Stimulated activated CD4-positive, alpha-beta T cell treated with anti-CD3 and anti-CD28 coated beads, Interleukin-1b, Interleukin-23, amount 100 ng/mL, for 1 hour (primary cell): ENCODE data around the gene TYRO3.

ENCODE experiments used
- DNase-seq, 2 donors: peaks; one replicate each; pipeline ENCODE4 v3.0.0-alpha.2; 2020; ENCODE audit warnings: low read depth in 2 of 2

The TYRO3 gene

GRCh38 chr15:41603941-41604911 lies 45.2 kb downstream of the TYRO3 start:
- peak; percentile 9 to 26 for DNase-seq

GRCh38 chr15:41605566-41605965 lies 46.6 kb downstream of the TYRO3 start:
- no peak for DNase-seq

GRCh38 chr15:41606997-41607396 lies 48.0 kb downstream of the TYRO3 start:
- DNase-seq = no peak

GRCh38 chr15:41609123-41609522 lies 50.1 kb downstream of the TYRO3 start:
- no peak for DNase-seq

- no peak for DNase-seq
These were observed 51.0 kb downstream of the TYRO3 start for GRCh38 chr15:41610048-41610447.

- no peak for DNase-seq
These were observed 61.7 kb downstream of the TYRO3 start for GRCh38 chr15:41620536-41621199.

- peak; percentile 35 to 42 for DNase-seq
These were observed 62.5 kb downstream of the TYRO3 start for GRCh38 chr15:41621200-41622193.

GRCh38 chr15:41622901-41623300 lies 63.9 kb downstream of the TYRO3 start:
- DNase-seq = no peak

GRCh38 chr15:41627203-41627602 lies 68.2 kb downstream of the TYRO3 start:
- no peak for DNase-seq

- DNase-seq = no peak
These were observed 70.5 kb downstream of the TYRO3 start for GRCh38 chr15:41629463-41629862.

- no peak for DNase-seq
These were observed 70.9 kb downstream of the TYRO3 start for GRCh38 chr15:41629883-41630282.

GRCh38 chr15:41630616-41631217 lies 71.7 kb downstream of the TYRO3 start:
- DNase-seq = no peak

GRCh38 chr15:41631880-41632470 lies 73.0 kb downstream of the TYRO3 start:
- DNase-seq = no peak
